ENCODE results near the gene WDCP. TPM values are rescaled to one million over a fixed set of nuclear protein-coding genes. Genes with fewer than 3 reads are reported as not detected.
"Not testable (repeated sequence)": the region's sequence is repeated elsewhere in the genome, so short reads cannot be mapped to it uniquely, and the experiment has no call there.

The WDCP gene
- 5.8 TPM for polyA plus RNA-seq

- Mint-ChIP-seq H3K27me3 (peaks cover 4% of the 10 kb centered on the region), H3K4me1 (peaks cover 11 to 26% (median 21%) of the 10 kb centered on the region in 3 donors), H3K36me3 (no peaks in the 10 kb centered on the region), H3K4me3 (peak within 1 kb of the TSS; percentile 81 to 100 (median 95)), H3K27ac (peak within 1 kb of the TSS; percentile 6 to 90 (median 85)), H3K9me3 (no peaks in the 10 kb centered on the region)
Measured at GRCh38 chr2:24046930-24047702, at the start of gene WDCP. Gene WDCP, minus strand, starts transcription at chr2:24047391. Its CDS starts 7,897 bp downstream, at chr2:24039494.

DNA sequence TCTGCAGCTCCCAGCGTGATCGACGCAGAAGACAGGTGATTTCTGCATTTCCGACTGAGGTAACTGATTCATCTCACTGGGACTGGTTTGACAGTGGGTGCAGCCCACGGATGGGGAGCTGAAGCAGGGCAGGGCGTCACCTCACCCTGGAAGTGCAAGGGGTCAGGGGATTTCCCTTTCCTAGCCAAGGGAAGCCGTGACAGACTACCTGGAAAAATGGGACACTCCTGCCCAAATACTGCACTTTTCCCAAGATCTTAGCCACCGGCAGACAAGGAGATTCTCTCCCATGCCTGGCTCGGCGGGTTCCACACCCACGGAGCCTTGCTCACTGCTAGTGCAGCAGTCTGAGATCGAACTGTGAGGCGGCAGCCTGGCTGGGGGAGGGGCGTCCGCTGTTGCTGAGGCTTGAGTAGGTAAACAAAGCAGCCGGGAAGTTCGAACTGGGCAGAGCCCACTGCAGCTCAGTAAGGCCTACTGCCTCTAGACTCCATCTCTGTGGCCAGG lies 48.0 kb upstream of the WDCP start:
- not testable (repeated sequence) for H3K4me3 Mint-ChIP-seq, H3K4me1 Mint-ChIP-seq, H3K9me3 Mint-ChIP-seq, H3K27me3 Mint-ChIP-seq
- Mint-ChIP-seq H3K36me3 (peaks cover 11% of the 10 kb centered on the region), H3K27ac (peak overlapping the region in 1 of 3 donors; percentile 35)

GRCh38 chr2:24093270-24093669 lies 46.1 kb upstream of the WDCP start:
- not testable (repeated sequence) for H3K4me3 Mint-ChIP-seq, H3K27ac Mint-ChIP-seq, H3K4me1 Mint-ChIP-seq, H3K27me3 Mint-ChIP-seq, H3K9me3 Mint-ChIP-seq
- peaks cover 10% of the 10 kb centered on the region for H3K36me3 Mint-ChIP-seq

GRCh38 chr2:24088821-24089359 lies 41.7 kb upstream of the WDCP start:
- Mint-ChIP-seq H3K4me3 (no peak overlapping the region), H3K36me3 (peaks cover 5% of the 10 kb centered on the region), H3K9me3 (no peaks in the 10 kb centered on the region), H3K27ac (no peak overlapping the region), H3K27me3 (no peaks in the 10 kb centered on the region), H3K4me1 (peaks cover 4 to 8% (median 7%) of the 10 kb centered on the region in 3 donors)

- H3K4me1 Mint-ChIP-seq: peaks cover 8 to 17% (median 9%) of the 10 kb centered on the region in 3 donors
- peak overlapping the region in 2 of 4 donors; percentile 18 to 27 for H3K4me3 Mint-ChIP-seq
- H3K27ac Mint-ChIP-seq: no peak overlapping the region
- H3K9me3 Mint-ChIP-seq: no peaks in the 10 kb centered on the region
- H3K27me3 Mint-ChIP-seq: no peaks in the 10 kb centered on the region
- peaks cover 5% of the 10 kb centered on the region for H3K36me3 Mint-ChIP-seq
Measured at GRCh38 chr2:24087032-24087431, 39.8 kb upstream of the WDCP start.

DNA sequence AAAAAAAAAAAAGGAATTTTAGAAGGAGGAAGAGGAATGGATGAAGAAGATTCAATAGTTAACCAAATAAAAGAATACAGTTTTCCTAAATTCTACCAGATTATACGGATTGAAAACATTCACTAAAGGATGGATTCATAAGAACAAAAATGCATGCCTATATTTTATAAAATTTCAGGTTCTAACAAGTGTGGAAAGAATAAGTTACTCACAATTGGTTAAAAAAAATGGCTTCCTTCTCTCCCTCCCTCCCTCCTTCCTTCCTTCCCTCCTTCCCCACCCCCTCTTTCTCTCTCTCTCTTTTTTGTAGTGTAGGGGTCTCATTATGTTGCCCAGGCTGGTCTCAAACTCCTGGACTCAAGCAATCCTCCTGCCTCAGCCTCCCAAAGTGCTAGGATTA lies 39.0 kb upstream of the WDCP start:
- H3K27ac Mint-ChIP-seq: no peak overlapping the region

GRCh38 chr2:24085200-24085489 lies 38.0 kb upstream of the WDCP start:
- peak overlapping the region; percentile 92 to 100 (median 96) for H3K4me3 Mint-ChIP-seq

More for the DNA sequence above, 39.0 kb upstream of the WDCP start:
- Mint-ChIP-seq H3K4me3 (peak overlapping the region in 2 of 4 donors; percentile 18 to 25), H3K4me1 (peaks cover 8 to 17% (median 9%) of the 10 kb centered on the region in 3 donors), H3K9me3 (no peaks in the 10 kb centered on the region), H3K27me3 (no peaks in the 10 kb centered on the region), H3K36me3 (peaks cover 7% of the 10 kb centered on the region)

GRCh38 chr2:24084386-24085199 lies 37.4 kb upstream of the WDCP start, which contains the start of gene TP53I3:
Gene TP53I3, minus strand, starts transcription at chr2:24084834. Its CDS starts 508 bp downstream, at chr2:24084326.
- H3K4me1 Mint-ChIP-seq: peaks cover 7 to 17% (median 10%) of the 10 kb centered on the region in 3 donors
- H3K27me3 Mint-ChIP-seq: no peaks in the 10 kb centered on the region
- H3K27ac Mint-ChIP-seq: peak within 1 kb of the TSS; percentile 89 to 95 (median 93)
- peaks cover 7% of the 10 kb centered on the region for H3K36me3 Mint-ChIP-seq
- H3K9me3 Mint-ChIP-seq: no peaks in the 10 kb centered on the region
- H3K4me3 Mint-ChIP-seq: peak within 1 kb of the TSS; percentile 92 to 100 (median 96)

More at GRCh38 chr2:24085200-24085489, 38.0 kb upstream of the WDCP start:
- Mint-ChIP-seq H3K36me3 (peaks cover 7% of the 10 kb centered on the region), H3K4me1 (peaks cover 7 to 17% (median 9%) of the 10 kb centered on the region in 3 donors), H3K27ac (peak overlapping the region in 2 of 3 donors; percentile 58 to 83), H3K27me3 (no peaks in the 10 kb centered on the region), H3K9me3 (no peaks in the 10 kb centered on the region)

- peaks cover 7% of the 10 kb centered on the region for H3K36me3 Mint-ChIP-seq
- peak overlapping the region; percentile 89 to 95 (median 93) for H3K27ac Mint-ChIP-seq
- peaks cover 9 to 17% (median 14%) of the 10 kb centered on the region in 3 donors for H3K4me1 Mint-ChIP-seq
- no peaks in the 10 kb centered on the region for H3K9me3 Mint-ChIP-seq
- no peaks in the 10 kb centered on the region for H3K27me3 Mint-ChIP-seq
- H3K4me3 Mint-ChIP-seq: peak overlapping the region; percentile 92 to 100 (median 96)
Measured at GRCh38 chr2:24083567-24084385, 36.6 kb upstream of the WDCP start.

- Mint-ChIP-seq H3K36me3 (peaks cover 7% of the 10 kb centered on the region), H3K27ac (peak overlapping the region; percentile 89 to 95 (median 93)), H3K27me3 (no peaks in the 10 kb centered on the region), H3K4me1 (peaks cover 9 to 17% (median 14%) of the 10 kb centered on the region in 3 donors), H3K9me3 (no peaks in the 10 kb centered on the region), H3K4me3 (peak overlapping the region; percentile 92 to 100 (median 96))
Measured at GRCh38 chr2:24082787-24083566, 35.8 kb upstream of the WDCP start.

GRCh38 chr2:24080701-24081100 lies 33.5 kb upstream of the WDCP start:
- H3K27ac Mint-ChIP-seq: no peak overlapping the region
- no peaks in the 10 kb centered on the region for H3K27me3 Mint-ChIP-seq
- peaks cover 5% of the 10 kb centered on the region for H3K36me3 Mint-ChIP-seq
- H3K9me3 Mint-ChIP-seq: no peaks in the 10 kb centered on the region
- H3K4me3 Mint-ChIP-seq: no peak overlapping the region
- H3K4me1 Mint-ChIP-seq: peaks cover 20 to 24% (median 22%) of the 10 kb centered on the region in 3 donors

GRCh38 chr2:24077879-24078278 lies 30.7 kb upstream of the WDCP start:
- Mint-ChIP-seq H3K4me3 (peak overlapping the region; percentile 94 to 100 (median 99)), H3K27me3 (no peaks in the 10 kb centered on the region), H3K4me1 (peaks cover 15 to 21% (median 20%) of the 10 kb centered on the region in 3 donors), H3K27ac (peak overlapping the region in 2 of 3 donors; percentile 81 to 90), H3K9me3 (no peaks in the 10 kb centered on the region), H3K36me3 (peaks cover 6% of the 10 kb centered on the region)

- no peaks in the 10 kb centered on the region for H3K9me3 Mint-ChIP-seq
- H3K27me3 Mint-ChIP-seq: no peaks in the 10 kb centered on the region
- H3K27ac Mint-ChIP-seq: peak overlapping the region; percentile 81 to 92 (median 90)
- H3K4me3 Mint-ChIP-seq: peak overlapping the region; percentile 94 to 100 (median 99)
- peaks cover 6% of the 10 kb centered on the region for H3K36me3 Mint-ChIP-seq
- H3K4me1 Mint-ChIP-seq: peaks cover 15 to 22% (median 20%) of the 10 kb centered on the region in 3 donors
Measured at GRCh38 chr2:24077535-24077877, 30.3 kb upstream of the WDCP start.

Data from IgD-negative memory B cell (primary cell).